Activated naive CD4-positive, alpha-beta T cell treated with anti-CD3 and anti-CD28 coated beads, Interleukin-2, amount 50 U/mL, for 24 hours (primary cell): ENCODE results near the gene ANKS3.
A peak's percentile ranks its signal among the peaks of the same experiment; 100 is the strongest.

Source experiments
- H3K27ac Mint-ChIP-seq: one replicate; pipeline ENCODE4 v1.8.0; 2021; ENCODE audit warnings: mild to moderate bottlenecking, mixed read lengths
- H3K27me3 Mint-ChIP-seq: one replicate; pipeline ENCODE4 v1.8.0; 2021; ENCODE audit warnings: mixed read lengths
- H3K36me3 Mint-ChIP-seq: one replicate; pipeline ENCODE4 v1.8.0; 2021; ENCODE audit warnings: mixed read lengths
- H3K4me1 Mint-ChIP-seq: one replicate; pipeline ENCODE4 v1.8.0; 2021; ENCODE audit warnings: mixed read lengths
- H3K4me3 Mint-ChIP-seq: one replicate; pipeline ENCODE4 v1.8.0; 2021; ENCODE audit warnings: mild to moderate bottlenecking, mixed read lengths
- H3K9me3 Mint-ChIP-seq: one replicate; pipeline ENCODE4 v1.8.0; 2021; ENCODE audit warnings: mixed read lengths

The ANKS3 gene

GRCh38 chr16:4734063-4734729 is at the start of gene ANKS3, which contains the start of gene DNAAF8:
TSS of gene ANKS3 (minus strand) at chr16:4734271. CDS start at chr16:4730149, 4,122 bp downstream.
TSS of gene DNAAF8 (plus strand) at chr16:4734537. CDS start at chr16:4736515, 1,978 bp downstream.
- H3K36me3 Mint-ChIP-seq = peaks cover 4% of the 10 kb centered on the region
- H3K27me3 Mint-ChIP-seq = no peaks in the 10 kb centered on the region
- peak within 1 kb of the TSS; percentile 93 for H3K4me3 Mint-ChIP-seq
- H3K9me3 Mint-ChIP-seq = no peaks in the 10 kb centered on the region
- H3K4me1 Mint-ChIP-seq = peaks cover 15% of the 10 kb centered on the region
- H3K27ac Mint-ChIP-seq = peak within 1 kb of the TSS; percentile 80

- no peaks in the 10 kb centered on the region for H3K4me1 Mint-ChIP-seq
- H3K27ac Mint-ChIP-seq = no peak overlapping the region
- no peaks in the 10 kb centered on the region for H3K9me3 Mint-ChIP-seq
- H3K4me3 Mint-ChIP-seq = no peak overlapping the region
- no peaks in the 10 kb centered on the region for H3K36me3 Mint-ChIP-seq
- H3K27me3 Mint-ChIP-seq = no peaks in the 10 kb centered on the region
These were observed 49.3 kb upstream of the ANKS3 start for GRCh38 chr16:4783251-4783950.

GRCh38 chr16:4780235-4780634 is 46.2 kb upstream of the ANKS3 start:
- no peaks in the 10 kb centered on the region for H3K36me3 Mint-ChIP-seq
- no peak overlapping the region for H3K4me3 Mint-ChIP-seq
- no peaks in the 10 kb centered on the region for H3K9me3 Mint-ChIP-seq
- no peak overlapping the region for H3K27ac Mint-ChIP-seq
- no peaks in the 10 kb centered on the region for H3K4me1 Mint-ChIP-seq
- no peaks in the 10 kb centered on the region for H3K27me3 Mint-ChIP-seq

- Mint-ChIP-seq H3K27me3 (no peaks in the 10 kb centered on the region), H3K36me3 (no peaks in the 10 kb centered on the region), H3K4me1 (no peaks in the 10 kb centered on the region), H3K9me3 (no peaks in the 10 kb centered on the region), H3K27ac (no peak overlapping the region), H3K4me3 (no peak overlapping the region)
These were observed 44.0 kb upstream of the ANKS3 start for GRCh38 chr16:4778050-4778392.

GRCh38 chr16:4777339-4778049 is 43.4 kb upstream of the ANKS3 start:
- Mint-ChIP-seq H3K27ac (no peak overlapping the region), H3K4me1 (no peaks in the 10 kb centered on the region), H3K9me3 (no peaks in the 10 kb centered on the region), H3K27me3 (no peaks in the 10 kb centered on the region), H3K4me3 (no peak overlapping the region), H3K36me3 (no peaks in the 10 kb centered on the region)

GRCh38 chr16:4776141-4776705 is 42.2 kb upstream of the ANKS3 start:
- Mint-ChIP-seq H3K36me3 (no peaks in the 10 kb centered on the region), H3K27ac (no peak overlapping the region), H3K4me3 (no peak overlapping the region), H3K27me3 (no peaks in the 10 kb centered on the region), H3K9me3 (no peaks in the 10 kb centered on the region), H3K4me1 (no peaks in the 10 kb centered on the region)

- Mint-ChIP-seq H3K27ac (no peak overlapping the region), H3K36me3 (no peaks in the 10 kb centered on the region), H3K4me1 (no peaks in the 10 kb centered on the region), H3K27me3 (no peaks in the 10 kb centered on the region), H3K9me3 (no peaks in the 10 kb centered on the region), H3K4me3 (no peak overlapping the region)
These were observed 40.9 kb upstream of the ANKS3 start for GRCh38 chr16:4775005-4775404.

- Mint-ChIP-seq H3K27ac (no peak overlapping the region), H3K27me3 (no peaks in the 10 kb centered on the region), H3K4me1 (peaks cover 17% of the 10 kb centered on the region), H3K9me3 (no peaks in the 10 kb centered on the region), H3K36me3 (no peaks in the 10 kb centered on the region), H3K4me3 (no peak overlapping the region)
These were observed 38.3 kb upstream of the ANKS3 start for GRCh38 chr16:4772351-4772750.

- no peaks in the 10 kb centered on the region for H3K36me3 Mint-ChIP-seq
These were observed 37.6 kb upstream of the ANKS3 start for GRCh38 chr16:4771646-4772045.

GRCh38 chr16:4769306-4769638 is 35.2 kb upstream of the ANKS3 start:
- Mint-ChIP-seq H3K4me3 (peak overlapping the region; percentile 92), H3K36me3 (no peaks in the 10 kb centered on the region), H3K4me1 (peaks cover 33% of the 10 kb centered on the region), H3K27me3 (no peaks in the 10 kb centered on the region), H3K27ac (peak overlapping the region; percentile 19), H3K9me3 (no peaks in the 10 kb centered on the region)

More at GRCh38 chr16:4771646-4772045, 37.6 kb upstream of the ANKS3 start:
- H3K27ac Mint-ChIP-seq = no peak overlapping the region
- H3K4me1 Mint-ChIP-seq = peaks cover 21% of the 10 kb centered on the region
- H3K9me3 Mint-ChIP-seq = no peaks in the 10 kb centered on the region
- H3K27me3 Mint-ChIP-seq = no peaks in the 10 kb centered on the region
- H3K4me3 Mint-ChIP-seq = no peak overlapping the region

GRCh38 chr16:4768549-4769305 is 34.7 kb upstream of the ANKS3 start:
- H3K4me1 Mint-ChIP-seq = peaks cover 36% of the 10 kb centered on the region
- no peaks in the 10 kb centered on the region for H3K27me3 Mint-ChIP-seq
- peak overlapping the region; percentile 92 for H3K4me3 Mint-ChIP-seq
- H3K9me3 Mint-ChIP-seq = no peaks in the 10 kb centered on the region
- H3K36me3 Mint-ChIP-seq = no peaks in the 10 kb centered on the region
- H3K27ac Mint-ChIP-seq = peak overlapping the region; percentile 87

- peaks cover 38% of the 10 kb centered on the region for H3K4me1 Mint-ChIP-seq
- H3K9me3 Mint-ChIP-seq = no peaks in the 10 kb centered on the region
- H3K36me3 Mint-ChIP-seq = no peaks in the 10 kb centered on the region
- peak overlapping the region; percentile 92 for H3K4me3 Mint-ChIP-seq
- no peaks in the 10 kb centered on the region for H3K27me3 Mint-ChIP-seq
- peak overlapping the region; percentile 87 for H3K27ac Mint-ChIP-seq
These were observed 33.9 kb upstream of the ANKS3 start for GRCh38 chr16:4767872-4768548.

GRCh38 chr16:4766875-4767628 is 33.0 kb upstream of the ANKS3 start, which contains the start of gene ZNF500:
TSS of gene ZNF500 (minus strand) at chr16:4767162. CDS start at chr16:4765978, 1,184 bp downstream.
- H3K36me3 Mint-ChIP-seq = no peaks in the 10 kb centered on the region
- peak within 1 kb of the TSS; percentile 92 for H3K4me3 Mint-ChIP-seq
- no peaks in the 10 kb centered on the region for H3K27me3 Mint-ChIP-seq
- no peaks in the 10 kb centered on the region for H3K9me3 Mint-ChIP-seq
- H3K4me1 Mint-ChIP-seq = peaks cover 41% of the 10 kb centered on the region
- H3K27ac Mint-ChIP-seq = peak within 1 kb of the TSS; percentile 88
